ENCODE measurements around the gene CCDC63.

The CCDC63 gene

GRCh38 chr12:110888256-110888991 lies 41.6 kb downstream of the CCDC63 start:
- no peak for DNase-seq

DNA sequence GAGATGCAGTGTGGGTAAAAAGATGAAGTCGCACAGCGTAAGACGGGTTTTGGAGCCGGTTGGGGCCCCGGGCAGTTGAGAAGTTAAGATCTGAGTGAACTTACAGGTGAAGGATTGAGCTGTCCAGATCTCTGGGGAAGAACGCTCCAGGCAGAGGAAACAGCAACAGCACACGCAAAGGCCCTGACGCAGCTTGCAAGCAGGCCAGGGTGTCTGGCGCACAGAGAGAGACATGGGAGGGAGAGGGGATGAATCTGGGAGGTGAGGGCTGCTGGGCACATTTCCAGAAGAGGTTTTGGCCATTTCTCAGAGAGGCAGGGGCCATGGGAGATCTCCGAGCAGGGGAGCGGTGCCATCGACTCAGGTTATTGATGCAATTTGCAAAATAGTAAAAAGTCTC lies 42.6 kb downstream of the CCDC63 start:
- no peak for DNase-seq

DNA sequence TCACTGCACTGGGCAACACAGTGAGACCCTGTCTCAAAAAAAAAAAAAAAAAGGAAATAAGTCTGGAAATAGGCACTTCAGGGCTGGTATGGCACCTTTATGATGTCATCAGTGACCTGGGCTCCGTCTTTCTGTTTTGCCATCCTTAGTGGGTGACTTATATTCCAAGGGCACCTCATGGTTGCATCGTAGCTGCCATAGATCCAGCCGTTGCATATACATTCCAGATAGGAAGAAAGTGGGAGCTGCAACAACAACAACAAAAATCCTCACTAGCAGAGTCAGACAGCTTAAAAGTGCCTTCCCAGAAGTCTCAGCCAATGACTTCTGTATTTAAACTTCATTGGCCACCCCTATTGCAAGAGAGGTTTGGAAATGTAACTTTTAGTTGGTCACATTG lies 47.2 kb downstream of the CCDC63 start:
- no peak for DNase-seq

GRCh38 chr12:110896559-110896958 lies 49.8 kb downstream of the CCDC63 start:
- no peak for DNase-seq

- DNase-seq = no peak
Observed at GRCh38 chr12:110901401-110901800, 54.6 kb downstream of the CCDC63 start.

GRCh38 chr12:110903511-110903910 lies 56.7 kb downstream of the CCDC63 start:
- no peak for DNase-seq

DNA sequence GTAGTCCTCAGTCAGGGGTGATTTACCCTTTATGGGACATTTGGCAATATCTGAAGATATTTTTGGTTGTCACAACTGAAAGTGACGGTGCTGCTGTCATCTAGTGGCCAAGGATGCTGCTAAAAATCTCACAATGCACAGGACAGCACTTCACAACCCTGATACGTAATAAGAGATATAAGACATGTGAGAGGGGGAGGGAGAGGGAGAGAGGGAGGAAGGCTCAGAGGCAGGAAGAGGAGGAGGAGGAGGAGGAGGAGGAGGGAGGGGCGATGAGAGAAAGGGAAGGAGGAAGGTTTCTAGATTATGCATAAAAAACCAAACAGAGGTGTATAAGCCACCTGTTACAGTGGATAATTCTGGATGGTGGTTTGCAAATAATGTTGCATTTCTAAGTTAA lies 59.3 kb downstream of the CCDC63 start:
- no peak for DNase-seq

GRCh38 chr12:110906516-110906915 lies 59.7 kb downstream of the CCDC63 start:
- DNase-seq = no peak

DNA sequence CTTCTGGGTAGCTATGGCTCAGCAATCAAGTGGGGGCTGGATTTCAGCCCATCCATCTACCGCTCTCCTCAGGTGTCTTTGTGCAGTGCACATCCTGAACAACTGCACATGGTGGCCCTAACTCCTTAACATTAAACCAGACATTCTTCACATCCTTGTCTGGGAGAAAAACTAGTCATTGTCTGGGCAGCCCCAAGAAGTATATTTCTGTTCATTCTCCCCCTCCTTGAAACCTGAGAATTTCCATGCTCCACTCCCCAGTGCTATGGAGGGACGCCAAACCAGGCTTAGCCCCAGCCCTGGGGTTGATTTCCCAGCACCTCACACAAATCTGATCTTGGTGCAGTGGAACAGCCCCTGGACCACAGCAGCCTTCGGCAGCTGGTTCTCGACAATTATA lies 60.2 kb downstream of the CCDC63 start:
- DNase-seq = no peak

- no peak for DNase-seq
Observed at GRCh38 chr12:110907583-110907982, 60.8 kb downstream of the CCDC63 start.

- DNase-seq = no peak
Observed at GRCh38 chr12:110908377-110909152, 61.8 kb downstream of the CCDC63 start.

DNA sequence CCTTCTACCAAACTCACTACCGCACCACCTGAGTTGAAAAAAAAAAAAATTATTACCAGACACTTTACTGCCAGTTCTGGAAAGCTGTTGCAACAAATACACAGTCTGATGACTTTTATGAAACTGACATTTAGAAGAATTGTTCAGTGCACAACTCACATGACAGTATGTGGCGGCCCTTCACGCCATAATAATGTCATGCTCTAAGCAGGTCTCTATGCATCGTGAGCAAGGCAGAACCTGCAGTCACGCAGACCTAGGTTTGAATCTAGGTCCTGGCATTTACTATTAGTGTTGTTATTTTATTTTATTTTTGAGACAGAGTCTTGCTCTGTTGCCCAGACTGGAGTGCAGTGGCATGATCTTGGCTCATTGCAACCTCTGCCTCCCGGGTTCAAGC lies 65.5 kb downstream of the CCDC63 start:
- no peak for DNase-seq

GRCh38 chr12:110913119-110914056 lies 66.6 kb downstream of the CCDC63 start:
- DNase-seq = no peak

GRCh38 chr12:110916295-110916875 lies 69.6 kb downstream of the CCDC63 start:
- DNase-seq = no peak

- no peak for DNase-seq
Observed at GRCh38 chr12:110917467-110917866, 70.7 kb downstream of the CCDC63 start.

GRCh38 chr12:110917961-110918360 lies 71.2 kb downstream of the CCDC63 start:
- DNase-seq = no peak

DNA sequence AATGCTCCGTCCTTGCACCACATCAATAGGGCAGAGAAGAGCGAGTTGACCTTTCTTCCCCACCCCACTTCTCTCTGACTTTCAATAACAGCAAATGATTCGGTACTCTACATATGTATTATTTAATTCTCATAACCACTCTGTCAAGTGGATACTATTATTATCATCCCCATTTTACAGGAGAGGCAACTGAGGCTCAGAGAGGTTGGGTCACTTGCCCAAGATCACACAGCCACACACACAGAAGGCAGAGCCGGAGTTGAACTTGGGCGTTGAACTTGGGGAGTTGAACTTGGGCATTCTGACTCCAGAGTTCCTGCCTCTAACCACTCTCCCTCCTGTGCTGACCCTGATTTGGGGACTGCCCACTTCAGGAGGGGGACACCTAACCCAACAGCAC lies 72.9 kb downstream of the CCDC63 start:
- no peak for DNase-seq

DNA sequence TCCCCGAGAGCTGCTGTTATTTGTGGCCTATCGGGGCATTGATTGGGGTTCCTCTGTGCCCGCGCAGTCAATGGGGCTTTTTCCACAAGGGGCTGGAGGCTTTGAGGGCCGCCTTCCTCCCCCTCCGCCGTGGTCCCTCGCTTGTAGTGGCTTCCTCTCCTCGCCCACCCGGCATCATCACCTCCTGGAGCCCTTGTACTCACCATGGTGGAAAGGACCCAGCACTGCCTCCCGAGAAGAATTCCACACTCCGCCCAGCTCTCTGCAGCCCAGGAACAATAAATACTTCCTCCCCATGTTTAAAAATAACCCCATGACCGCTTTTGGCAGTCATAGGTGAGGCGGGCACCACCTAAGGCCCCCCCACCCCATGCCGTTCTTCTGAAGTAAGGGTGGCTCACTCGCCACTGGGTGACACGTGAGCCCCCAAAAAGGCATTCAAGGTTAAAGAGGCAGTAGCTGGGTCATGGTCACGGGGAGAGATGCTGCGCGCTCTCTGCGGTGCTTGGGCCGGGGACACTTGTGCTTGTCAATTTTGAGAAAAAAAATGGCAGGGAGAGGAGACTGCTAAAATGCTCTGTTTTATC lies 73.6 kb downstream of the CCDC63 start, which contains the start of gene MYL2:
MYL2 (minus strand) TSS at position 256 of the 587 bp plus-strand sequence; CDS start at position 206, 50 bp downstream.
- DNase-seq = no peak

GRCh38 chr12:110921262-110921661 lies 74.5 kb downstream of the CCDC63 start:
- DNase-seq = no peak

DNA sequence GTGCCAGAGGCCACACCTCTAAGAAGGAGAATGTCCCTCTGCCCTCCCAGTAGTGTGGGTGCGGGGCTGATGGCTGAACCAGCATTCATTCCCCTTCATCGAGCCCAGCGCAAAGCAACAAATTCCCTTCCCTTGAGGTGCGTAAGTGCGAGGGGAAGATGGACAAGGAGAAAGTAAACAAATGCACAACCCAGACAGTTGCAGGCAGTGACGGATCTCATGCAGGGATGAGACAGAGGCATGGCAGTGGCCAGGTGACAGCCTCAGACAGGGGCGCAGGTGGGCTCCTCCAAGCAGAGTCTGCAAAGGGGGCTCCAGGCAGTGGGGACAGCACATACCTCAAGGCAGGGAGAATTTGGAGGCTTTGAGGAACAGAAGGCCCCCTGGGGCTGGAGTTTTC lies 75.9 kb downstream of the CCDC63 start:
- DNase-seq = no peak

DNA sequence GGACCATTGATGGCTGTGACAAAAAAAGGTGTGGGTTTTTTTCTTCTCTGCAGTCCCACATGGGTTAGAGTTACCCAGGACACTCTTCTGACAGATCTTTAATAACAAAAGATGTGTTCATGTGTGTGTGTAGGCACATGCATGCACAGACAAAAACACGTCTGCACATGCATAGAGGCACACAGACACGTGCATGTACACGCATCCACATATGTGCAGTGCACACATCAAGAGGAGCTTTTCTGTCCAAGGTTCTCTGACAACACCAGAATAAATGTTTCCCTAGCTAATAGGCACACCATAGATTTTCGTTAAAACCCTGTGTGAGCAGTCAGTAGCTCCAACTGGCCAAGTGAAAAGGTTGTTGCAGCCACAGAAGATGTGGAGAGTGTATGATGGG lies 76.4 kb downstream of the CCDC63 start:
- no peak for DNase-seq

DNA sequence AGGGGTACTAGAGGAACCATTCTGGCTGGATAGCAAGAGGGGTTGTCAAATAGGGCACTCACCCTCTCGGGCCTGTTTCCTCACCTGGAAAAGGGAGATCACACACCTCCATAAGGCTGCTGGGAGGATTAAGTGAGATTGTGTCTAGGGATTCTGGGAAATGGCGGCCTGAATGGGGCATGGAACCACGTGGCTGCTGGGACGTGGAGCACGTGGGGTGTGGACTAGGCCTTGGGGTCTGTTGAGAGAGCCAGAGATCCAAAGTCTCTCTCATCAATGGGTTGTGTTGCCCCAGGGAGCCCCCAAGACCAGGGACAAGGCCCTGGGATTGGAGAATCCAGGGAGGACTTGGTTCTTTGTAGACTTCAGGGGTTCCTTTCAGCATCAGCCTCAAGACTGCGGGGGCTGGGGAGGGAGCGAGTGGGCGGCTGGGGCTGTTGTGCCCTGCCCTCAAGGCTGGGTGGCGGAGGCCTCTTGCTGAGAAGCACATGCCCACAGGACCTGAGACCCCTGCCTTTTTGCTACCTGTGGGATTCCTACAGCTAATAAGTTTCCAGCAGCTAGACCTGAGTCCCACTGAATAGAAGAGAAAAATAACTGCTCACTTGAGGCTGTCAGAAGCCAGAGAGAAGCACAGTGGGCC lies 77.0 kb downstream of the CCDC63 start:
- DNase-seq = no peak

All from CD4-positive, alpha-beta T cell treated with Interleukin-6 for 4 hours (primary cell).